ENCODE data around the gene KIF26B.
"Not testable (repeated sequence)": the region's sequence is repeated elsewhere in the genome, so short reads cannot be mapped to it uniquely, and the experiment has no call there.

The KIF26B gene

DNA sequence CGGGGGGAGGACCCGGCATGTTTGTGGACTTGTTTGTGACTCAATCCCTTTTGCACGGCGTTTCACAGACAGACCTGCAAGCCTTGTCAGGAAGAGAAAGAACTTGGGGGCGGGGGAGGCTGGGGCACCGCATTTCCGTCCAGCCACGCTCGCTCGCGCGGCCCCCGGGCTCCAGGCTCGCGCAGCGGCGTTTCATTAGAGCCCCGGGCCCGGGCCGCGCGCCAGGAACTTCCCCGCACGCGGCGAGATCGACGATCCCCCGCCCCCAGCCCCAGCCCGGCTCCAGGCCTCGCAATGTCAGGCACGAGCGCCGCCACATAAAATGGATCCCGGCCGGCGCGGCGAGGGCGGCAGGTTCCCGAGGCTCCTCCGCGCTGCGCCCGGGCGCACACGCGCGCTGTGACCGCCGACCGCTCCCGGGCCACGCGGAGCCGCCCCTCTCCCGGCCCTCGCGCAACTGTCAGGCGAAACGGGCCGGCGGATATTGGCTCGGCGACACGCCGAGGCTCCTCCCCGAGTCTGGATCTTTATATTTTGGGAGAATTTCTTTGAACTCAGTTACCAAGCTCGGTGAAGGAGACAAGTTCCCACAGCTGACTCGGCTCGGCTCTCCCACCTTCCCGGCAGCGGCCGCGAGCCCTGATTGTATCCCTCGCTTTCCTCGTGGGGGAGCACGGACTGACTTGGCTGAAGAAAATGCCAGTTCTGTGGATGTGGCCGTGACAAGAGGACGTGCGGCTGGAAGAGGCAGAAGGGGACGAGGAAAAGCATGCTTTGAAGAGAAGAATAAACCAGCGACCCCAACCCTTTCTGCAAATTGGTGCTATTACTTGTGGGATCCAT is at the start of gene KIF26B:
KIF26B (plus strand) TSS at position 557 of the 843 bp plus-strand sequence. CDS start 440 bp downstream, outside the sequence.
- DNase-seq, result peak; percentile 56

DNA sequence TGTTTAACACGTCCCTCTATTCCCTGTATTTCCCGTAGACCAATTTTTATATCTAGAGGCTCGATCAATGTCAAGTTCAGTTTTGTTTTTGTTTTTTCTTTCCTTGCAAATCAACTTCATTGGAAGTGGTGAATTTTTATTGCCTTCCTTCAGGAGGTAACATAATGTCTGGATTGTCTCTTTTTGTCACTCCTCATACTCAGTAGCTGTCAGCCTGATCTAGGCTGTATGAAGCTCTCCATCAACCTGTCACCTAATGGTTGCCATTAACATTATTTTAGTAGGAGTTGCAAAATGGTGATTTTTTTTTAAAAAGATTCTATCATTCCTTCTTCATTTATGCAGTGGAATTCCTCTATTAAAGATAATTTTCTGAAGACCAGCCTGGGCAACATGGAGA is 49.7 kb upstream of the KIF26B start:
- no peak for DNase-seq

DNA sequence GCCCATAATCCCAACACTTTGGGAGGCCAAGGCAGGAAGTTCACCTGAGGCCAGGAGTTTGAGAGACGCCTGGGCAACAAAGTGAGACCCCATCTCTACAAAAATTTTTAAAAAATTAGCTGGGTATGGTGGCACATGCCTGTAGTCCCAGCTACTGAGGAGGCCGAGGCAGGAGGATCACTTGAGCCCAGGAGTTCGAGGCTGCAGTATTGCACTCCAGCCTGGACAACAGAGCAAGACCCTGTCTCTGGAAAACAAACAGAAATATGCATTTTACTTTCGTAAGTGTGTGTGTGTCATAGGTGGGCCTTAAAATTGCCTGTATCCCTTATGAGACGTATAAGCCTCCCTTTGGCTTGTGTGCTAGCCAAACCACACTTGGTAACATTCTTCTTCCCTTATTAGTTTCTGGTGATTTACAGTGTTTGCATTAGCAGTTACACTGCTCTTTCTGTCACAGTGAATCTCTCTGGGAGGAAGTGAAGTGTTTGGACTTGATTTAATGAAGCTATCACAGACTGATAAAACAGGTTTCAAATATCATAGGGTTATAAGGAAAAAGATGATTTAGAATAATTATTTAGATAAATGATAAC is 48.9 kb upstream of the KIF26B start:
- DNase-seq, result no peak

DNA sequence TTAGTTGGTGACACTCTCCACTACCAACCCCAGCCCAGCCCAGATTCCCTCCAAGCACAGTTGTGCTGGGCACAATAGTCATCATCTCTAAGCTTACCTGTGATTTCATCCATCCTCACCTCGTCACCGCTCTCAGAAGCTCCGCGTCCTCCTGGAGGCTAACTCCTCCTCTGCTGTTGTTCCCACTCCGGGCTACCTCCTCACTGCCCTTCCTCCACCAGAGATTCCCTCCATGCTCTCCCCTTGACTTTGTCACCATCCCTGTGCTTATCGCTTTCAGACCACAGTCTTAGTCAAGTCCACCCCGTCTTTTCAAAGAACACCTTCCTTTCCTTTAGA is 47.0 kb upstream of the KIF26B start:
- DNase-seq, result no peak

DNA sequence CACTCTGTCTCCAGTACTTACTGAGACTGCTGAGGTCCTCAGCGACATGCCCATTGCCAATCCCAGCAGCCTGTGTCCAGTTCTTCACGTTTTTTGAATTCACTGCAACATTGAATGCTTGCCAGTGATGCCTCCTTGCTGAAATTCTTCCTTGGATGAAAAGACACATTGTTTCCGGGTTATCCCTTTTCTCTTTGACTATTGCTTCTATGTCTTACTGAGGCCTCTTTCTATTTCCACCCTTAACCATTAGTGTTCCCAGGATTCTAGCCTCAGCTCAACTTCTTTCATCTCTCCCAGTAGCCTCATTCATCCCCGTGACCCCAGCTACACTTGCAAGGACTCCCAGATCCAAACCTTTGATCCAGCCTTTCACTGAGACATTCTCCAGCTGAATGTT is 46.5 kb upstream of the KIF26B start:
- DNase-seq, result no peak

DNA sequence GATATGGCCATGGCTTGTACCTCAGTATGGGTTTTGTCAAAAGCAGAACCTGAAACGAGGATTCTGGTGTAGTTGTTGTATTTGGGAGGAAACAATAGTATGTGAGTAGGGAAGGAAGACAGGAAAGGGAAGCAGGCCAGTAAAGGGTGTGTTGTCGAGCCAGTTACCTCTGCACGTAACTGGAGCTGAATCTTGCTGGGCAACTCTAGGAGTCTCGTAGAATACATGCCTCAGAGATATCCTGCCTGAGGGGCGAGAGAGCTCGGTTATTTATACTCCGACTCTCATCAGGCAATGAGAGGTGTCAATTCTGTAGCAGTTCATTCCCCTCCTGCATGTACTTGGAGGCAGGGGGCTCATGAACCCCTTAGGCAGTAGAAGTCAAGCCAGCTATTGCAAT is 45.9 kb upstream of the KIF26B start:
- no peak for DNase-seq

DNA sequence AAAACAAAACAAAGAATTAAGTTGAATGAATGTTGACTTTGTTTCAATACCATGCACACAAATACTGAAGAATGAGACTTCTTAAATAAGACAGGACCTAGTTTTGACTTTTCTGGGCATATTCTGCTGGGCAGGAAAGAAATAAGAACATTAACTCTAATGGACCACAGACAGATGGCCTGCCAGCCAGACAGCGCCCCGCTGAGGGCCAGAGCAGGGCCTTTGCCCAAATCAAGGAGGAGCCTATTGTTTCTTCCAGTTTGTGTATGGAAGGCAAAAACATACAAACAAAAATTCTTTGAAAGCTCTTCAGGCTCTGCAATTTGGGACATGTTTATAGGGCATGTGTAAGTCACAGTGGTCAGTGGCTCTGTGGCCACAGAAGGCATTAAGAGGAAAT is 44.4 kb upstream of the KIF26B start:
- no peak for DNase-seq

DNA sequence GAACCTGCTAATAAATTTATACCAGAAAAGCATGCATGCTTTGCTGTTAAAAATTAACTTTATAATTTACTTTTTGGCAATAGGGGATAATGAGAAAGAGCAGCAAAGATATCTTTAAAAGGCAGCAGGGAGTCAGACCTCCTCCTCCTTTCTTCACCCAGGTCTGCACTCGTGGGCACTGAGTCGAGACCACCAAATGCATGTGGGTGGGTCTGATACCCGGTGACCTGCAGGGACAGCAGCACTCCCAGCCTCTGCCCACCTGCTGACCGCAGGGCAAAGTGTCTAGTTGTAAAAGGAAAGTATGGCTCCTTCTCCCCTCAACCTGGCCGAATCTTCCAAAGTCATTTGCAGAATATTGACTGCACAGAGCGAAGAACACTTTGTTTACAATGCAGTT is 43.7 kb upstream of the KIF26B start:
- no peak for DNase-seq

DNA sequence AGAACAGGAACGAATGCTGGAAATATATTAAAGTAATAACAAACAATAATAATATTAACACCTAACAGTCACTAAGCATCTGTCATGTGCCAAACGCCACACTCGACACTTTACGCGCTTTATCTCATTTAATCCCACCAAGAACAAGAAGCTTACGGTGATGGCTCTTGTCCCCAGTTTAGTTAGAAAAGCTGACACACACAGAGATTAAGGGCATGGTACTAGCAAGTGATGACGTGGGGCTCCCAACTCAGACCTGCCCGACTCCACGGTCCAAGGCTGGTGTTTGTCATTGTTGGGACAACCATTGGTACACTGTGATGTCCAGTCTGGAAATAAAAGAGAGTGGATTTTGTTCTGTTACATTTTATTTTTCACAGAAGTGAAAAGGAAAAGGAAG is 41.1 kb upstream of the KIF26B start:
- no peak for DNase-seq

DNA sequence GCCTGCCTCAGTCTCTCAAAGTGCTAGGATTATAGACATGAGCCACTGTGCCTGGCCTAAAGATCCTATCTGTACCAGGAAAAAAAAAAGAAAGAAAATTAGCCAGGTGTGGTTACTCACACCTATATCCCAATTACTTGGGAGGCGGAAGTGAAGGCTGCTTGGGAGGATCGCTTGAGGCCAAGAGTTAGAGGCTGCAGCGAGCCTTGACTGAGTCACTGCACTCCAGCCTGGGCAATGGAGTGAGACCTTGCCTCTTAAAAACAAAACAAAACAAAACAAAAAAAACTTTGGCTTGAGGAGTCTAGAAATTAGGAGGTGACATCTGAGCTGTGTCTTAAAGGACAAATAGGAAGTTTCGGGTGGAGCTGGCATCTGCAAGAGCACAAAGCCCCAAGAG is 38.7 kb upstream of the KIF26B start:
- no peak for DNase-seq

DNA sequence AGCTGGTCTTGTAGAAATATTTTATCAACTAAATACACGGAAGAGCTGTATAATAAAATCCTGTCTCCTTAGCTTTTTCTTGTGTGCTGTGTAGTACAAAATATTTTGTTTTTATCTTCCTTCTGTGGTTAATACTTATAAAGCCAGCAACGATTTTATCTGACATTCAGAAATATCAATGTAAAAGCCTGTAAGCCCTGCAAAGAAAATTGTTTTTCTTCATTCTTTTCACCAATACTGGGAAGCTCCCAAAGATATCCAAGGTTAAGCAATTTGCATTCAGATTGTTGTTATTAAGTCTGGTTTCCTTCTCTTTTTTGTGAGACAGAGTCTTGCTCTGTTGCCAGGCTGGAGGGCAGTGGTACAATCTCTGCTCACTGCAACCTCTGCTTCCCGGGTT is 38.0 kb upstream of the KIF26B start:
- DNase-seq, result no peak

DNA sequence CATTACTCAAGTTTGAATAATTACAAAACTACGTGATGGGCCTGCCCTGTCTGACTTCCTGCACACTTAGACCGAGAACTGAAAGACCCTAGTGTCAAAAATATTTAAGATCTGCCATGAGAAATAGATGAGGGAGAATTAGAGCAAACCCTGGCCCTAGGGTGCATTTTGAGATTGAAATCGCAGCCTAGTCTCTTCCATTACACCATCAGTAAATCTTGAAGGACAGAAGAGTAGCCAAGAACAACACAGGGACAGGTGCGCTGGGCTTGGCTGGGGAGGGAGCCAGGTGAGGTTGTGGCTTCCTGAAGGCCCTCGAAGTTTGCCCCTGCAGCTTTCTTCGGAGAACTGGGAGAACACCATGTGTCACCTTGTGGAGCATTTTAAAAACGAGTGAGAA is 36.7 kb upstream of the KIF26B start:
- DNase-seq, result no peak

DNA sequence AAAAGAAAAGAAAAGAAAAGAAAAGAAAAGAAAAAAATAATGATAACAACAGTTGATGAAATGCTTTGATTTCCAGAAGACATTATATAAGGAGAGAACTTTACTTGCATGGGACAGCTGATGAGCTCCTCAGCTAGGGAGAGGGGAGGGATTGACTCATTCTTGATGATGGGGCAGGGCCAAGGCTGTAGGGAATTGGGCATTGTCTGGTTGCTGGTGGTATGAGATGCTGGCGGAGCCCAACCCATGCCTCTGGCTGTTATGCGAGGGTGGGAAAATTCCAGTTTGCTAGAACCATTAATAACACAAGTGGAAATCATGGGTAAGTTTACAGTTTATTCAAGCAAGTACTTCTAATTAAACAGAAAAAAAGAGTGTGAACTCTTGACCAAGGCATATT is 36.0 kb upstream of the KIF26B start:
- DNase-seq, result no peak

DNA sequence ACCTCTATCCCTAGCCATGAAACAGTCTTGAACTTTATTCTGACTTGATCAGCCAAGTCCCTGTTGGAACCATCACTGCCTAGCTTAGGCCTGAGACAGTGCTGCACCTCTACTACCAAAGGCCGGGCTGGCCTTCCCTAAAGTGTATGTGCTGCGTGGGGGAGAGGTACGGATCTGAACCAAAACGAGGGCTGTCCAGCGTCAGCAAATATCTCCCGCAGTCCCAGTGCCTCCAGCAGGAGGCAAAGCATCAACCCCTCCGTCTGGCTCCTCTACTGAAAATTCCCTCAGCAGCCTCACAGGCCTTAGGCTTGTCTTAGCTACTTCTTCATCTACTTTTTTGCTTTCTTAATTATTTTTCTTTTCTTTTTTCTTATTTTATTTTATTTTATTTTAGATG is 33.3 kb upstream of the KIF26B start:
- no peak for DNase-seq

DNA sequence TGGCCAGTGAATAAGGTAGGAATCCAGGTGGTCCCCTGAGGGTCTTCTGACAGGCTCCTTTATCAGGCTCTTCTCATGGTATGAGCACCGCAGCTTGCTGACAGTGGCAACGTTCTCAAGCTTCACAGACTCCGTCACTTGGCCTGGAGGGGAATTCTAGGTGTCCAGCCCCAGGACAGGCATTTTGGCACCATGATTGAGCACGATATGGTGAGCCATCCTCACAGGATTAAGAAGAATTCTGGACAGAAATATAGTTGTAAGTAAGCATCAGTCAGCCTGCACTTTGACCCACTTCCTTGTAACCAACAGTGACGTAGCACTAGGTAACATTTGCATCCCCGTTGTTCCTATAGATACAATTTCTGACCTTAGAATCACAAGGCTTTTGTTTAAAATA is 30.5 kb upstream of the KIF26B start:
- no peak for DNase-seq

DNA sequence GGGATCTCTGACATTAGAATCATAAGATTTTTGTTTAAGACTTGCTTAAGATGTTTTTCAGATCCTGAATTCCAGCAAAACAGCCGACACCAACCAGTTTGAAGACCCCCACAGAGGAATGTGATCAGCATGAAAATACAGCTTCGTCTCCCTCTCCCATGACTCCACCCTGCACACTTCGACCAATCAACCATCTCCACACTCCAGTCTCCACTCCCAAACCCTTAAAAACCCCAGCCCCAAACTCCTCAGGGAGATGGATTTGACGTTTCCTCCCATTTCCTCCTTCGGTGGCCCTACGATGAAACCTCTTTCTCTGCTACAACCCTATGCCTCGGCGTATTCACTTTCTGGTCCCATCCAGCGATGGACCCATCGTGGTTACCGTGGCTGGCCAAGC is 30.1 kb upstream of the KIF26B start:
- no peak for DNase-seq

DNA sequence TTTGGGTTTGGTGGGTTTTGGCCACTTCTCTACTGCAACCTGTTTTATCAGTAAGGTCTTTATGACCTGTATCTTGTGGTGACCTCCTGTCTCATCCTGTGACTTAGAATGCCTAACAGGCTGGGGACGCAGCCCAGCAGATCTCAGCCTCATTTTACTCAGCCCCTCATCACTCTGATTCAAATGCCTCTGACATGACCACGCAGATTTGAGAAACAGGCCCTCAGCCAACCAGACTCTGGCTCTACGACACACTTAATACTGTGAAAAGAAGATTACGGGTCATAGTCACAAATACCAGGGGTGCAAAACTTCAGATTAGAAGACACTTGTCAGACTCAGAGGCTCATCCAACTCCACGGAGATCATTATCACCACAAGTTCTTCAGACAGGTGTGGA is 28.3 kb upstream of the KIF26B start:
- no peak for DNase-seq

DNA sequence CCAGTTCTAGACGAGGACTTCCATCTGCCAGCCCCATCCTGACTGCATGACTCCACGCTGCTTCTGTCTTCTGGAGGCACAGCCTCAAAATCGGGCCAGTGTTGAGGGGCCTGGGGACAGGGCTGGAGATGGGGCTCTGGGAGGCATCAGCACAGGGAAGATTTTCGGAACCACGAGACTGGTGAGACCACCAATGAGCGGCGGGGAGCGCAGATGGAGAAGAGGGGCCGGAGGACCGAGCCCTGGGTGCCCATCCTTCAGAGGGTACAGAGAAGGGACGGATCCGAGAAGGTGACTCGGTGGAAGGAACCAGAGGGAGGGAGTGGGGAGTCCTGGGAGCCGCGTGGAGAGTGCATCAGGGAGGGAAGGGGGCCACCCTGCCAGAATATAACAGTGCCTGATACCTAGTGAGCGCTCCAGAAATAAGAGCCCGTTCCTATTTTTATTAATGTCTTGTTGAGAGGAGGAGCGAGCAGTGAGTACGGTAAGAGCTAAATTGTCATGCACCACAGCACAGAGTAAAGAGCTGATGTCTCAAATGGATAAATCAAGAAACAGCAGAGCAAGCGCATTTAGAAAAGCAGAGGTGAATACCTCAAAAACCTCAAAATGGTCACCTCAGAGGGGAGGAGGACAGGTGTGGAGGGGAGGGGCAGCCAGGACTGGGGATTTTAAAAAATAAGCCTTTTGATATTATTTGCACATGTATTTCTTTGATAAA is 26.2 kb upstream of the KIF26B start:
- no peak for DNase-seq

DNA sequence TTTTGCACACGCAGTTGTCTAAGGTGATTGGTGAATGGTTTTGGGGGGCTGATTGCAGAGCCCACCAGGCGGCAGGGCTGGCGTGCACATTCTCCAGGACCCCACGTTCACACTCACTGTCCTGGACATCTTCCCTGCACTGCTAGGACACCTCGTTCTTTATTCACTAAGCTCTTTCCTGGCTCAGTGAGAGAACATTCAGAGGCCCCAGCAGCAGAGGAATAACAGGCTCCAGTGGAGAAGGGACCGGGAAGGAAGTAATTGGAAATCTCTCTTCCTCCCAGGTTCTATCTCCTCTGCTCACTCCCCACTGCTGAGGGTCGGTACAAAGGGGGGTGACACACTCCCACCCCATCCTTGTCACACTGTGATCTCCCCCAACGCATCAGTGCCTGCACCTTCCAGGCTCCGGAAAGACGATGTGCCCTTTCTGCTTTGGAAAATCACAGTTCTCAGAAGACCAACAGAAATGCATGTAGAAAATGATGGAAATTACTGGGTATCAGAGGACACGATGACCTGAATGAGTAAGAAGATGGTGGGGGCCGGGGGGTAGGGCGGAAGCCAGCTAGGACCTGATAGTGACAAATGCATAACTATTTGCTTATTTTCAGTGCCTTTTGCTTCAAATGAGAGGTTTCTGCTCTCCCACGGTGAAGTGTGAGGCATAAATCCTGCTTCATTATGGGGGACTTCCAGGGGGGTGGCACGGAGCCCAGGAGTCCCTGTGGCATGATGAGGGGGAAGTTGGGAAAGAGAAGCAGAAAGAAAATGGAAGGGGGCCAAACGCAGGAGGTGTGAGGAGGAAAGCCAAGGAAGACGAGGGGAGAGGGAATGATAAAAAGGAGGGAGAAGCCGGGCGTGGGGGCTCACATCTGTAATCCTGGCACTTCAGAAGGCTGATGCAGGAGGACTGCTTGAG is 25.2 kb upstream of the KIF26B start:
- no peak for DNase-seq

DNA sequence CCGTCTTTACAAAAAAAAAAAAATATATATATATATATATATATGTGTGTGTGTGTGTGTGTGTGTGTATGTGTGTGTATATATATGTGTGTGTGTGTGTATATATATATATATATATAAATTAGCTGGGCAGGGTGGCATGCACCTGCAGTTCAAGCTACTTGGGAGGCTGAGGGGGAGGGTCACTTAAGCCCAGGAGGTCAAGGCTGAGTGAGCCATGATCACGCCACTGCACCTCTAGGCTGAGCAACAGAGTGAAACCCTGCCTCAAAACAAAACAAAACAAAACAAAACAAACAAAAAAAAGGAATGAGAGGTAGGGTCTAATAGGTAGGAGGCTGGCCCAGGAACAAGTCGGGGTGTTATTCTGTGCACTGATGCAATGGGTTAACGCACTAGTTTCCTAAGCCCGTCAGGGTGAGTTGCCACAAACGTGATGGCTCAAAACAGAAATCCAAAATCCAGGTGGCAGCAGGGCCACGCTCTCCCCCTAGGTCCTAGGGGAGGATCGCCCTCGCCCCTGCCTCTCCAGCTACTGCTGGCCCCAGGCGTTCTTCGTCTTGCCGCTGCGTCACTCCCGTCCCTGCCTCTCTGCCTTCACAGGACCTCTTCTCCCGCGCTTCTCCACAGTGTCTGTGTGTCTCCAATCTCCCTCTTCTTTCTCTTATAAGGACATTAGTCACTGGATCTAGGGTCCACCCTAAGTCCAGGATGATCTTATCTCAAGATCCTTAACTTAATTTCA is 24.3 kb upstream of the KIF26B start:
- not testable (repeated sequence) for DNase-seq

DNA sequence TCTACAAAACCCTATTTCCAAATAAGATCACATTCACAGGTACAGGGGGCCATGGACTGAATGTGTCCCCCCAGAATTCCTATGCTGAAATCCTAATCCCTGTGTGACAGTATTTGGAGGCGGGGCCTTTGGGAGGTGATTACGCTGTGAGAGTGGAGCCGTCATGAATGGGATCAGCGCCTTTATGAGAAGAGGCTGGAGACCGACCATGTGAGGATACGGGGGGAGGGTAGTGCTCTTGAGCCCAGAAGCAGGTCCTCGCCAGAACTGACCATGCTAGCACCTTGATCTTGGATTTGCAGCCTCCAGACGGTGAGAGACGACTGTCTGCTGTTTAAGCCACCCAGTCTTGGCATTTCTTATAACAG is 23.8 kb upstream of the KIF26B start:
- DNase-seq, result no peak

DNA sequence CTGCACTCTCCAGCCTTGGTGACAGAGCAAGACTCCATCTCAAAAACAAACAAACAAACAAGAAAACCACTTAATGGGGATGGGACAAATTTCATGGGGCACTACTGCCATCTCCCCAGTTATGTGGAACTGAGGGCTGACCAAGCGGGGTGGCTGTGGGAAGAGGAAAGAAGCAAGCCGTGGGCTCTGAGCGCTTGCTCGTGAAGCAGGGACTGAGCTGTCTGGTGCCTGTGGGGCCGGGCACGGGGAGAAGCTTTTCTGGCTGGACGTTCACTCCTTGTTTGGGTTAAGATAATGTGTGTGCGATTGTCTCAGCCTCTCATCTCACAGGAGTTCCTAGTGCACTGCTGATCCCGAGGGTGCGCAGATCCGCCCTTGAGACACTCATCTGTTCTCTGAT is 22.0 kb upstream of the KIF26B start:
- DNase-seq, result no peak

Measured in NCI-H345 (cell line).